OCI-LY3 (cell line): ENCODE measurements around the gene MEF2A.

Experiments
- H2AFZ ChIP-seq: fragments of 200-600, 300-600 bp; shearing (Covaris generic); 2 replicates; pipeline ENCODE4 v1.6.0; 2014; ENCODE audit warnings: antibody characterized with exemption, low read depth, low read length
- H3K27ac ChIP-seq: fragments of 200-600, 300-600 bp; sonication (generic); 2 replicates; pipeline ENCODE4 v1.5.1; 2014; ENCODE audit warnings: mild to moderate bottlenecking, low read length, moderate library complexity, mixed read lengths
- H3K27me3 ChIP-seq: fragments of 200-600, 300-600 bp; sonication (generic); 2 replicates; pipeline ENCODE4 v1.6.1; 2014; ENCODE audit warnings: low read depth, low read length, mixed read lengths
- H3K36me3 ChIP-seq: fragments of 200-600, 300-600 bp; sonication (generic); replicated peaks from 2 replicates; pipeline ENCODE3; 2014; ENCODE audit warnings: low read depth, low read length, mixed read lengths
- H3K4me1 ChIP-seq: fragments of 300-600, 200-600 bp; sonication (generic); 2 replicates; pipeline ENCODE4 v1.6.1; 2014; ENCODE audit warnings: low read length, mixed read lengths
- H3K4me2 ChIP-seq: fragments of 200-600, 300-600 bp; sonication (generic); 2 replicates; pipeline ENCODE4 v1.6.1; 2014; ENCODE audit warnings: low read length, mixed read lengths
- H3K4me3 ChIP-seq: fragments of 300-600, 200-600 bp; sonication (generic); 2 replicates; pipeline ENCODE4 v1.5.1; 2014; ENCODE audit warnings: antibody characterized with exemption, mild to moderate bottlenecking, low read length, moderate library complexity
- H3K79me2 ChIP-seq: fragments of 300-600, 200-600 bp; shearing (Covaris generic); 2 replicates; pipeline ENCODE4 v1.6.1; 2014; ENCODE audit warnings: mild to moderate bottlenecking, low read length, mixed read lengths
- H3K9ac ChIP-seq: fragments of 300-600, 200-600 bp; shearing (Covaris generic); 2 replicates; pipeline ENCODE4 v1.6.0; 2014; ENCODE audit warnings: mild to moderate bottlenecking, low read length, moderate library complexity
- H3K9me3 ChIP-seq: fragments of 200-600, 300-600 bp; shearing (Covaris generic); 2 replicates; pipeline ENCODE4 v1.6.1; 2014; ENCODE audit warnings: low read length, mixed read lengths; ENCODE audit not compliant: insufficient read depth
- H4K20me1 ChIP-seq: fragments of 200-600, 300-600 bp; sonication (generic); 2 replicates; pipeline ENCODE4 v1.6.1; 2016; ENCODE audit warnings: low read length, mixed read lengths; ENCODE audit not compliant: insufficient read depth
- CTCF ChIP-seq: fragments of 200-600, 300-600 bp; sonication (generic); IDR thresholded peaks from 2 replicates; pipeline ENCODE4 v1.5.1; 2014; ENCODE audit warnings: antibody characterized with exemption, low read length, low read depth
- EZH2phosphoT487 ChIP-seq: fragments of 200-600 bp; shearing (Covaris generic); IDR thresholded peaks from 2 replicates; pipeline ENCODE4 v1.6.1; 2018; ENCODE audit warnings: antibody characterized with exemption, mixed run types, low read depth

Gene MEF2A

GRCh38 chr15:99606646-99607045, 40.9 kb downstream of the MEF2A start:
- Histone ChIP-seq H4K20me1 (peaks cover 51% of the 10 kb centered on the region), H3K4me1 (no peaks in the 10 kb centered on the region), H3K79me2 (peaks cover 63% of the 10 kb centered on the region)

GRCh38 chr15:99613481-99613880, 47.7 kb downstream of the MEF2A start:
- H3K4me2 ChIP-seq = no peak overlapping the region

More at GRCh38 chr15:99606646-99607045, 40.9 kb downstream of the MEF2A start:
- H3K27ac ChIP-seq = no peak overlapping the region
- no peak for TF ChIP-seq EZH2phosphoT487
- no peak for TF ChIP-seq CTCF
- no peak overlapping the region for H2AFZ ChIP-seq
- no peak overlapping the region for H3K4me2 ChIP-seq
- H3K36me3 ChIP-seq = no peaks in the 10 kb centered on the region
- no peaks in the 10 kb centered on the region for H3K27me3 ChIP-seq
- H3K9me3 ChIP-seq = no peaks in the 10 kb centered on the region
- H3K9ac ChIP-seq = no peak overlapping the region
- no peak overlapping the region for H3K4me3 ChIP-seq

GRCh38 chr15:99613887-99614647, 48.3 kb downstream of the MEF2A start:
- Histone ChIP-seq H3K4me2 (no peak overlapping the region), H4K20me1 (peaks cover 56% of the 10 kb centered on the region), H3K27ac (no peak overlapping the region), H3K4me3 (no peak overlapping the region), H3K36me3 (no peaks in the 10 kb centered on the region), H3K9me3 (no peaks in the 10 kb centered on the region), H3K79me2 (peaks cover 43% of the 10 kb centered on the region), H3K27me3 (no peaks in the 10 kb centered on the region), H3K4me1 (peaks cover 6% of the 10 kb centered on the region; the same call in 1 of the 2 replicates), H2AFZ (no peak overlapping the region), H3K9ac (no peak overlapping the region)
- TF ChIP-seq CTCF (no peak), EZH2phosphoT487 (no peak)

More at GRCh38 chr15:99613481-99613880, 47.7 kb downstream of the MEF2A start:
- H3K9me3 ChIP-seq = no peaks in the 10 kb centered on the region
- no peak overlapping the region for H3K4me3 ChIP-seq
- no peak for TF ChIP-seq CTCF
- no peak for TF ChIP-seq EZH2phosphoT487
- H2AFZ ChIP-seq = no peak overlapping the region
- no peaks in the 10 kb centered on the region for H3K36me3 ChIP-seq
- no peaks in the 10 kb centered on the region for H3K27me3 ChIP-seq
- peaks cover 44% of the 10 kb centered on the region for H3K79me2 ChIP-seq
- peaks cover 54% of the 10 kb centered on the region for H4K20me1 ChIP-seq
- no peak overlapping the region for H3K27ac ChIP-seq
- H3K9ac ChIP-seq = no peak overlapping the region
- peaks cover 6% of the 10 kb centered on the region; the same call in 1 of the 2 replicates for H3K4me1 ChIP-seq

GRCh38 chr15:99614749-99615288, 49.0 kb downstream of the MEF2A start:
- no peaks in the 10 kb centered on the region for H3K27me3 ChIP-seq
- H3K79me2 ChIP-seq = peaks cover 48% of the 10 kb centered on the region
- no peaks in the 10 kb centered on the region for H3K9me3 ChIP-seq
- H4K20me1 ChIP-seq = peaks cover 61% of the 10 kb centered on the region
- no peak for TF ChIP-seq CTCF
- TF ChIP-seq EZH2phosphoT487 = no peak
- no peak overlapping the region for H3K4me2 ChIP-seq
- no peaks in the 10 kb centered on the region for H3K36me3 ChIP-seq
- H2AFZ ChIP-seq = no peak overlapping the region
- H3K27ac ChIP-seq = no peak overlapping the region
- H3K4me1 ChIP-seq = peaks cover 6% of the 10 kb centered on the region; the same call in 1 of the 2 replicates
- H3K9ac ChIP-seq = no peak overlapping the region
- no peak overlapping the region for H3K4me3 ChIP-seq
